ENCODE data around the gene DPYSL3. TPM values are rescaled to one million over a fixed set of nuclear protein-coding genes. Genes with fewer than 3 reads are reported as not detected.

DPYSL3 gene
- total RNA-seq, 1 donor from 2014 or later, result 1.6 TPM

GRCh38 chr5:147479949-147480348 is 29.9 kb downstream of the DPYSL3 start:
- DNase-seq (ENCODE audit: low read depth), result peak; percentile 66
- H3K4me3 ChIP-seq (ENCODE audit: low read depth, low read length), result no peak overlapping the region
- TF ChIP-seq CTCF (IDR thresholded peaks at IDR 0.05; ENCODE audit: insufficient read depth, low read length, severe bottlenecking), result no peak
- H3K27me3 ChIP-seq (ENCODE audit: control insufficient read depth, insufficient read depth, low read length), result no peaks in the 10 kb centered on the region
- H3K36me3 ChIP-seq (ENCODE audit: control insufficient read depth, insufficient read depth, low read length), result no peaks in the 10 kb centered on the region
- FAIRE-seq, result no peak

- H3K4me3 ChIP-seq (ENCODE audit: low read depth, low read length), result no peak overlapping the region
- no peaks in the 10 kb centered on the region for H3K36me3 ChIP-seq (ENCODE audit: control insufficient read depth, insufficient read depth, low read length)
- no peaks in the 10 kb centered on the region for H3K27me3 ChIP-seq (ENCODE audit: control insufficient read depth, insufficient read depth, low read length)
- TF ChIP-seq CTCF (IDR thresholded peaks at IDR 0.05; ENCODE audit: insufficient read depth, low read length, severe bottlenecking), result no peak
- no peak for FAIRE-seq
- peak; percentile 5 for DNase-seq (ENCODE audit: low read depth)
These were observed 30.4 kb downstream of the DPYSL3 start for GRCh38 chr5:147479444-147479843.

- no peak for FAIRE-seq
- no peak overlapping the region for H3K4me3 ChIP-seq (ENCODE audit: low read depth, low read length)
- TF ChIP-seq CTCF (IDR thresholded peaks at IDR 0.05; ENCODE audit: insufficient read depth, low read length, severe bottlenecking), result no peak
- no peak for DNase-seq (ENCODE audit: low read depth)
- no peaks in the 10 kb centered on the region for H3K36me3 ChIP-seq (ENCODE audit: control insufficient read depth, insufficient read depth, low read length)
- no peaks in the 10 kb centered on the region for H3K27me3 ChIP-seq (ENCODE audit: control insufficient read depth, insufficient read depth, low read length)
These were observed 35.7 kb downstream of the DPYSL3 start for GRCh38 chr5:147474140-147474539.

GRCh38 chr5:147472664-147473475 is 37.0 kb downstream of the DPYSL3 start:
- Histone ChIP-seq H3K27me3 (ENCODE audit: control insufficient read depth, insufficient read depth, low read length) (no peaks in the 10 kb centered on the region), H3K4me3 (ENCODE audit: low read depth, low read length) (no peak overlapping the region), H3K36me3 (ENCODE audit: control insufficient read depth, insufficient read depth, low read length) (no peaks in the 10 kb centered on the region)
- no peak for TF ChIP-seq CTCF (IDR thresholded peaks at IDR 0.05; ENCODE audit: insufficient read depth, low read length, severe bottlenecking)
- FAIRE-seq (no peak), DNase-seq (ENCODE audit: low read depth) (no peak)

- Histone ChIP-seq H3K4me3 (ENCODE audit: low read depth, low read length) (no peak overlapping the region), H3K36me3 (ENCODE audit: control insufficient read depth, insufficient read depth, low read length) (no peaks in the 10 kb centered on the region), H3K27me3 (ENCODE audit: control insufficient read depth, insufficient read depth, low read length) (no peaks in the 10 kb centered on the region)
- TF ChIP-seq CTCF (IDR thresholded peaks at IDR 0.05; ENCODE audit: insufficient read depth, low read length, severe bottlenecking), result no peak
- FAIRE-seq (no peak), DNase-seq (ENCODE audit: low read depth) (no peak)
These were observed 41.8 kb downstream of the DPYSL3 start for GRCh38 chr5:147467973-147468508.

Measured in bronchial epithelial cell (primary cell).